SW 1271 (cell line): ENCODE measurements around the gene SYNE3.

Experiments
- DNase-seq, 2 experiments: peaks; one replicate each; lab custom pipeline; 2025; lab: John Stamatoyannopoulos, UW

The SYNE3 gene

GRCh38 chr14:95516554-95517181 is at the start of gene SYNE3:
Gene SYNE3, minus strand, starts transcription at chr14:95516650. Its CDS starts 40,829 bp downstream, at chr14:95475821.
- DNase-seq: no peak

- no peak for DNase-seq
These were observed 47.6 kb upstream of the SYNE3 start for GRCh38 chr14:95564060-95564459.

- DNase-seq: no peak
These were observed 46.6 kb upstream of the SYNE3 start for GRCh38 chr14:95562892-95563685.

GRCh38 chr14:95561001-95561412 is 44.6 kb upstream of the SYNE3 start:
- DNase-seq: peak; percentile 49 to 89

- no peak for DNase-seq
These were observed 42.8 kb upstream of the SYNE3 start for GRCh38 chr14:95559203-95559602.

- DNase-seq: no peak
These were observed 41.4 kb upstream of the SYNE3 start for GRCh38 chr14:95557832-95558231.

- no peak for DNase-seq
These were observed 40.8 kb upstream of the SYNE3 start for GRCh38 chr14:95557291-95557690.

- no peak for DNase-seq
These were observed 38.6 kb upstream of the SYNE3 start for GRCh38 chr14:95555053-95555452.

GRCh38 chr14:95553141-95553540 is 36.7 kb upstream of the SYNE3 start:
- DNase-seq: no peak

GRCh38 chr14:95551435-95551834 is 35.0 kb upstream of the SYNE3 start:
- no peak for DNase-seq

- DNase-seq: no peak
These were observed 33.5 kb upstream of the SYNE3 start for GRCh38 chr14:95549656-95550585.

GRCh38 chr14:95548328-95548929 is 32.0 kb upstream of the SYNE3 start:
- DNase-seq: no peak

GRCh38 chr14:95547626-95548327 is 31.3 kb upstream of the SYNE3 start:
- DNase-seq: peak; percentile 35 to 50

GRCh38 chr14:95547272-95547625 is 30.8 kb upstream of the SYNE3 start:
- DNase-seq: no peak

GRCh38 chr14:95545515-95546168 is 29.2 kb upstream of the SYNE3 start:
- DNase-seq: peak; percentile 36 to 83

GRCh38 chr14:95544588-95544987 is 28.1 kb upstream of the SYNE3 start:
- no peak for DNase-seq

GRCh38 chr14:95543021-95543420 is 26.6 kb upstream of the SYNE3 start:
- no peak for DNase-seq

- DNase-seq: no peak
These were observed 25.8 kb upstream of the SYNE3 start for GRCh38 chr14:95541932-95542930.

- DNase-seq: no peak
These were observed 24.9 kb upstream of the SYNE3 start for GRCh38 chr14:95541346-95541745.
